Hepatocyte (in vitro differentiated cells): Measurements from ENCODE around the gene STS.

ENCODE experiments used
- CTCF ChIP-seq: fragments of 200-600 bp; sonication (generic); IDR thresholded peaks from 2 replicates; pipeline ENCODE4 v1.5.1; 2016; ENCODE audit warnings: antibody characterized with exemption, mild to moderate bottlenecking; ENCODE audit not compliant: poor library complexity
- EZH2 ChIP-seq: fragments of 200-600 bp; sonication (generic); IDR thresholded peaks from 2 replicates; pipeline ENCODE4 v1.6.1; 2016; ENCODE audit warnings: antibody characterized with exemption, mild to moderate bottlenecking, borderline replicate concordance

GRCh38 chrX:7127056-7127455 lies 20.5 kb upstream of the STS start:
- TF ChIP-seq CTCF: no peak
- no peak for TF ChIP-seq EZH2
